Smooth muscle cell (in vitro differentiated cells): ENCODE data around the gene RAP2A. TPM values are rescaled to one million over a fixed set of nuclear protein-coding genes. Genes with fewer than 3 reads are reported as not detected.

Source experiments
- DNase-seq: peaks from one replicate; lab custom pipeline; 2025; ENCODE audit not compliant: unreplicated experiment; lab: John Stamatoyannopoulos, UW
- H2AFZ ChIP-seq: fragments of 200-600 bp; sonication (generic); 2 replicates; pipeline ENCODE4 v1.6.0; 2016; ENCODE audit warnings: antibody characterized with exemption, low read depth, mild to moderate bottlenecking
- H3F3A ChIP-seq: fragments of 200-600 bp; sonication (generic); 2 replicates; pipeline ENCODE4 v1.6.0; 2017; ENCODE audit warnings: antibody characterized with exemption, low read depth
- H3K27ac ChIP-seq: fragments of 200-600 bp; sonication (generic); 2 replicates; pipeline ENCODE4 v1.5.1; 2016; ENCODE audit warnings: low read depth, mild to moderate bottlenecking
- H3K27me3 ChIP-seq: fragments of 200-600 bp; sonication (generic); 2 replicates; pipeline ENCODE4 v1.6.1; 2016; ENCODE audit warnings: low read depth, mild to moderate bottlenecking
- H3K36me3 ChIP-seq: fragments of 200-600 bp; sonication (generic); 2 replicates; pipeline ENCODE4 v1.5.1; 2016; ENCODE audit warnings: low read depth
- H3K4me1 ChIP-seq: fragments of 200-600 bp; sonication (generic); 2 replicates; pipeline ENCODE4 v1.5.1; 2016; ENCODE audit warnings: low read depth
- H3K4me2 ChIP-seq: fragments of 200-600 bp; sonication (generic); 2 replicates; pipeline ENCODE4 v1.6.0; 2016; ENCODE audit warnings: mild to moderate bottlenecking
- H3K4me3 ChIP-seq: fragments of 200-600 bp; sonication (generic); 2 replicates; pipeline ENCODE4 v1.5.1; 2016; ENCODE audit warnings: mild to moderate bottlenecking
- H3K79me2 ChIP-seq: fragments of 200-600 bp; sonication (generic); 2 replicates; pipeline ENCODE4 v1.6.0; 2016; ENCODE audit warnings: low read depth, mild to moderate bottlenecking
- H3K9ac ChIP-seq: fragments of 200-600 bp; sonication (generic); 2 replicates; pipeline ENCODE4 v1.6.0; 2016; ENCODE audit warnings: low read depth
- H3K9me3 ChIP-seq: fragments of 200-600 bp; sonication (generic); replicated peaks from 2 replicates; pipeline ENCODE4 v1.5.1; 2016; ENCODE audit warnings: low read depth
- H4K20me1 ChIP-seq: fragments of 200-600 bp; sonication (generic); 2 replicates; pipeline ENCODE4 v1.6.0; 2016; ENCODE audit warnings: low read depth
- WGBS: methylation state at CpG from one replicate; pipeline ENCODE4 v1.1.7; 2016; ENCODE audit warnings: low lambda C conversion rate; 5-methylcytosine and 5-hydroxymethylcytosine counted together
- polyA plus RNA-seq: library from polyadenylated mRNA; unstranded; fragments of >200 nt; fragmentation: Nextera tagmentation; extraction: Ambion mirVana; gene quantifications from 2 replicates; pipeline ENCODE4 v1.2.1, GENCODE V29; 2016
- total RNA-seq: library from RNA; depleted of rRNA; stranded (reverse); fragments of >200 nt; gene quantifications from 2 replicates; pipeline ENCODE4 v1.2.3, GENCODE V29; 2014
- TF ChIP-seq, protein P1 (sequence below): fragments of 200-600 bp; sonication (generic); IDR thresholded peaks from 2 replicates; pipeline ENCODE4 v1.5.1; 2017; ENCODE audit warnings: borderline replicate concordance, mild to moderate bottlenecking, antibody characterized with exemption; ENCODE audit not compliant: insufficient read depth, poor library complexity, severe bottlenecking

The RAP2A gene
- total and polyA plus RNA-seq, 2 experiments from 2014 or later, result 8.5 to 24.1 TPM

DNA sequence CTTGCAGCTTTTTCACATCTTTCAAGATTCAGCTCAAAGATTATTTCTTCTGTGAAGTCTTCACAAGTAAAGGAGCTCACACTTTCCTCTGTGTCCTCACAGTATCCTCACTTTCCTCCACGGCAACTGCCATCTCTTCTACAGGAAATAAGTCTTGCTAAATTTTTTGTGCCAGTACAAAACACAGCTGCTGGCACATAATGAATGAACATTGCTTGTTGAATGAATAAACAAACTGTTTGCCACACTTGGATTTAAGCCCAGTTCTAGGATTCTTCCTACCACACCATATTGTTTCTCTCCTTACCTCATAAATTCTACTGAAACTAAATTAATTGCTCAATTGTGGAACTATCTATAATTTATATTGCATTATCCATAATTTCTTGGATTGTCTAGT, 59.5 kb downstream of the RAP2A start:
- no peak overlapping the region for H3K27ac ChIP-seq
- H3K4me3 ChIP-seq, result no peak overlapping the region
- no peak overlapping the region for H3K9ac ChIP-seq
- no peak overlapping the region for H3K4me2 ChIP-seq
- H3K27me3 ChIP-seq, result no peaks in the 10 kb centered on the region
- H3K36me3 ChIP-seq, result no peaks in the 10 kb centered on the region
- H4K20me1 ChIP-seq, result no peaks in the 10 kb centered on the region
- peaks cover 5% of the 10 kb centered on the region for H3F3A ChIP-seq
- DNase-seq, result no peak
- H3K9me3 ChIP-seq, result peaks cover 3% of the 10 kb centered on the region
- TF ChIP-seq, protein P1, sequence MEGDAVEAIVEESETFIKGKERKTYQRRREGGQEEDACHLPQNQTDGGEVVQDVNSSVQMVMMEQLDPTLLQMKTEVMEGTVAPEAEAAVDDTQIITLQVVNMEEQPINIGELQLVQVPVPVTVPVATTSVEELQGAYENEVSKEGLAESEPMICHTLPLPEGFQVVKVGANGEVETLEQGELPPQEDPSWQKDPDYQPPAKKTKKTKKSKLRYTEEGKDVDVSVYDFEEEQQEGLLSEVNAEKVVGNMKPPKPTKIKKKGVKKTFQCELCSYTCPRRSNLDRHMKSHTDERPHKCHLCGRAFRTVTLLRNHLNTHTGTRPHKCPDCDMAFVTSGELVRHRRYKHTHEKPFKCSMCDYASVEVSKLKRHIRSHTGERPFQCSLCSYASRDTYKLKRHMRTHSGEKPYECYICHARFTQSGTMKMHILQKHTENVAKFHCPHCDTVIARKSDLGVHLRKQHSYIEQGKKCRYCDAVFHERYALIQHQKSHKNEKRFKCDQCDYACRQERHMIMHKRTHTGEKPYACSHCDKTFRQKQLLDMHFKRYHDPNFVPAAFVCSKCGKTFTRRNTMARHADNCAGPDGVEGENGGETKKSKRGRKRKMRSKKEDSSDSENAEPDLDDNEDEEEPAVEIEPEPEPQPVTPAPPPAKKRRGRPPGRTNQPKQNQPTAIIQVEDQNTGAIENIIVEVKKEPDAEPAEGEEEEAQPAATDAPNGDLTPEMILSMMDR, result no peak
- WGBS, result 91% methylated on average over 1 of the region's 1 CpG
- H3K79me2 ChIP-seq, result no peaks in the 10 kb centered on the region
- H2AFZ ChIP-seq, result no peak overlapping the region
- H3K4me1 ChIP-seq, result no peaks in the 10 kb centered on the region

DNA sequence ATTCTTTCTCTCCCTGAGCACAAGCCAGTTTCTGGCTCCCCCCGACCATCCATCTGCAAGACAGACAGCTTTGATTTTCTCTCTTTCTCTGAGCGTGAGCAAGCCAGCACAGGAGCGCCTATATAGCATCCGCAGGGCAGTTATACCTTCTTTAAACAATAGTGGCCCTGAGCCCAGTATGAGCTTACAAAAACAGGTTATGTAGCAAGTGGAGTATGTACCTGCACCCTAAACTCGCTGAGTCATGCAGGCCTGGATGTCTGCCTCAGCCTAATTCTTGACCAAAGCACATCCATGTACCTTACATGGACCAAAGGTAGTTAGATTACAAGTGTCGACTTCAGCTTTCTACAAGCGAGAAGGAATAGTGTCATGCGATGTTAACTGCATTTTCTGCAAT, 61.7 kb downstream of the RAP2A start:
- no peaks in the 10 kb centered on the region for H3K4me1 ChIP-seq
- H3K4me2 ChIP-seq, result no peak overlapping the region
- peaks cover 5% of the 10 kb centered on the region for H3F3A ChIP-seq
- no peaks in the 10 kb centered on the region for H3K27me3 ChIP-seq
- 90% methylated on average over 8 of the region's 8 CpGs for WGBS
- no peak overlapping the region for H2AFZ ChIP-seq
- TF ChIP-seq, protein P1, result no peak
- no peaks in the 10 kb centered on the region for H3K79me2 ChIP-seq
- no peak for DNase-seq
- no peaks in the 10 kb centered on the region for H3K36me3 ChIP-seq
- no peaks in the 10 kb centered on the region for H4K20me1 ChIP-seq
- no peaks in the 10 kb centered on the region for H3K9me3 ChIP-seq
- H3K27ac ChIP-seq, result no peak overlapping the region
- H3K9ac ChIP-seq, result no peak overlapping the region
- no peak overlapping the region for H3K4me3 ChIP-seq

- Histone ChIP-seq H3K4me3 (no peak overlapping the region), H3F3A (peaks cover 5% of the 10 kb centered on the region), H3K27me3 (no peaks in the 10 kb centered on the region), H4K20me1 (no peaks in the 10 kb centered on the region), H2AFZ (no peak overlapping the region), H3K27ac (no peak overlapping the region), H3K4me1 (no peaks in the 10 kb centered on the region), H3K36me3 (no peaks in the 10 kb centered on the region), H3K9me3 (no peaks in the 10 kb centered on the region), H3K4me2 (no peak overlapping the region), H3K79me2 (no peaks in the 10 kb centered on the region), H3K9ac (no peak overlapping the region)
- 91% methylated on average over 2 of the region's 2 CpGs for WGBS
- TF ChIP-seq, protein P1, result no peak
- DNase-seq, result no peak
These were observed 62.5 kb downstream of the RAP2A start for GRCh38 chr13:97496511-97496910.

DNA sequence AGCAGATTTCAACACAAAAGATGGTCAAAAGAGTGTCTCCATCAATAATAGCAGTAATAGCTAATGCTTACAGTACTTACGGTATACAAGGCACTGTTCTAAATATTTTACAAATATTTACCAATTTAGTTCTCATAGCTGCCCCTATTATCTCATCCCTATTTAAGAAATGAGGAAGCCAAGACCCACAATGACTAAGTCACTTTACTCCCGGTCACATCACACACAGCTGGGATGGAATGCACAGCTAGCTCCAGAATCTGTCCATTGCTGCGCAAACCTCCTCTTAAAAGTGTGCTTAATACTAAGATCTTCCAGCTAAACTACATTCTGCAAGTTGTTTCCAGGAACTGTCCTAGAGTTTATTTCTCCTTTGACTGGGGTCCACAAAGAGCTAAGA, 63.4 kb downstream of the RAP2A start:
- peak overlapping the region; percentile 42 for H3K4me2 ChIP-seq
- peaks cover 5% of the 10 kb centered on the region for H3F3A ChIP-seq
- 56% methylated on average over 3 of the region's 3 CpGs for WGBS
- H3K36me3 ChIP-seq, result no peaks in the 10 kb centered on the region
- no peak overlapping the region for H3K27ac ChIP-seq
- TF ChIP-seq, protein P1, result no peak
- no peaks in the 10 kb centered on the region for H4K20me1 ChIP-seq
- no peak overlapping the region for H3K4me3 ChIP-seq
- DNase-seq, result no peak
- H3K79me2 ChIP-seq, result no peaks in the 10 kb centered on the region
- no peaks in the 10 kb centered on the region for H3K27me3 ChIP-seq
- no peak overlapping the region for H3K9ac ChIP-seq
- no peaks in the 10 kb centered on the region for H3K4me1 ChIP-seq
- no peaks in the 10 kb centered on the region for H3K9me3 ChIP-seq
- H2AFZ ChIP-seq, result no peak overlapping the region
